IMR-90 (cell line): ENCODE measurements around the gene ASCL5. TPM values are rescaled to one million over a fixed set of nuclear protein-coding genes. Genes with fewer than 3 reads are reported as not detected.

Source experiments
- ATAC-seq: fragments of 200-7000 bp; cut with Tn5 transposase; 2 replicates; pipeline ENCODE4 v1.9.1; 2020; ENCODE audit warnings: low read depth, mild to moderate bottlenecking, moderate library complexity
- BruUV-seq: library from RNA; stranded (reverse); fragments of 400-500 nt; replicated peaks from 2 replicates; lab custom pipeline; 2021; lab: Mats Ljungman, UMichigan
- CTCF ChIA-PET: fragments of 300-600 bp; formaldehyde crosslinking; extraction: SDS; loops from one replicate; lab custom pipeline; 2021; ENCODE audit warnings: antibody characterized with exemption; lab: Yijun Ruan, JAX
- POLR2A ChIA-PET: fragments of 300-600 bp; sonication (Branson Sonifier 250); formaldehyde crosslinking; loops from one replicate; lab custom pipeline; 2022; ENCODE audit warnings: antibody characterized with exemption; ENCODE audit not compliant: unreplicated experiment; lab: Charles Lee
- DNase-seq: peaks from one replicate; pipeline ENCODE4 v3.0.0; 2013
- H2AFZ ChIP-seq: replicated peaks from 2 replicates; pipeline ENCODE3; 2013; ENCODE audit warnings: low read length, mild to moderate bottlenecking; ENCODE audit not compliant: poor library complexity
- H2AK5ac ChIP-seq: 2 replicates; pipeline ENCODE4 v1.6.1; 2013; ENCODE audit warnings: low read depth, low read length, inconsistent platforms
- H2AK9ac ChIP-seq: replicated peaks from 2 replicates; pipeline ENCODE3; 2013; ENCODE audit warnings: mild to moderate bottlenecking, low read depth, low read length, moderate library complexity; ENCODE audit not compliant: poor library complexity
- H2BK120ac ChIP-seq: 2 replicates; pipeline ENCODE4 v1.6.1; 2013; ENCODE audit warnings: low read depth, low read length, inconsistent platforms
- H2BK15ac ChIP-seq: 3 replicates; pipeline ENCODE4 v1.6.1; 2013; ENCODE audit warnings: low read depth, low read length, inconsistent platforms
- H2BK20ac ChIP-seq: 2 replicates; pipeline ENCODE4 v1.6.1; 2013; ENCODE audit warnings: low read depth, mild to moderate bottlenecking, inconsistent platforms, low read length, moderate library complexity
- H2BK5ac ChIP-seq: 2 replicates; pipeline ENCODE4 v1.6.1; 2013; ENCODE audit warnings: mild to moderate bottlenecking, low read depth, low read length, inconsistent platforms; ENCODE audit not compliant: poor library complexity, severe bottlenecking
- H3K14ac ChIP-seq: replicated peaks from 2 replicates; pipeline ENCODE4 v1.6.1; 2013; ENCODE audit warnings: low read depth, low read length, inconsistent platforms
- H3K18ac ChIP-seq: 2 replicates; pipeline ENCODE4 v1.6.1; 2013; ENCODE audit warnings: low read depth, low read length, control low read depth
- H3K23ac ChIP-seq: 2 replicates; pipeline ENCODE4 v1.6.1; 2013; ENCODE audit warnings: low read depth, low read length, inconsistent platforms
- H3K27ac ChIP-seq: 2 replicates; pipeline ENCODE4 v1.5.1; 2013; ENCODE audit warnings: mild to moderate bottlenecking, control low read depth, low read length; ENCODE audit not compliant: insufficient read depth
- H3K27me3 ChIP-seq: 2 replicates; pipeline ENCODE4 v1.6.1; 2013; ENCODE audit warnings: low read length; ENCODE audit not compliant: control insufficient read depth, insufficient read depth
- H3K36me3 ChIP-seq: 2 replicates; pipeline ENCODE4 v1.6.1; 2013; ENCODE audit warnings: low read length, mixed read lengths; ENCODE audit not compliant: control insufficient read depth, insufficient read depth
- H3K4ac ChIP-seq: 2 replicates; pipeline ENCODE4 v1.6.1; 2013; ENCODE audit warnings: low read depth, low read length, inconsistent platforms
- H3K4me1 ChIP-seq: 2 replicates; pipeline ENCODE4 v1.6.1; 2013; ENCODE audit warnings: low read length, mixed read lengths; ENCODE audit not compliant: control insufficient read depth, insufficient read depth
- H3K4me2 ChIP-seq: 2 replicates; pipeline ENCODE4 v1.6.1; 2013; ENCODE audit warnings: low read depth, mild to moderate bottlenecking, control low read depth, low read length, moderate library complexity
- H3K4me3 ChIP-seq: 2 replicates; pipeline ENCODE4 v1.5.1; 2013; ENCODE audit warnings: low read depth, mild to moderate bottlenecking, control low read depth, low read length, moderate library complexity; ENCODE audit not compliant: insufficient read depth
- H3K56ac ChIP-seq: 2 replicates; pipeline ENCODE4 v1.6.1; 2013; ENCODE audit warnings: low read length, inconsistent platforms; ENCODE audit not compliant: insufficient read depth; ENCODE audit errors: extremely low read depth
- H3K79me1 ChIP-seq, 2 experiments: 2 replicates each; pipeline ENCODE4 v1.6.1; 2013; ENCODE audit warnings: low read length in 2 of 2, inconsistent platforms in 1 of 2, low read depth in 1 of 2
- H3K9ac ChIP-seq: 2 replicates; pipeline ENCODE4 v1.6.1; 2013; ENCODE audit warnings: low read depth, low read length, control low read depth
- H3K9me1 ChIP-seq: 2 replicates; pipeline ENCODE4 v1.6.1; 2013; ENCODE audit warnings: low read length, inconsistent platforms; ENCODE audit not compliant: insufficient read depth
- H3K9me3 ChIP-seq: 2 replicates; pipeline ENCODE4 v1.6.1; 2013; ENCODE audit warnings: low read length; ENCODE audit not compliant: control insufficient read depth, insufficient read depth
- H4K20me1 ChIP-seq: 2 replicates; pipeline ENCODE4 v1.6.1; 2013; ENCODE audit warnings: low read length, inconsistent platforms; ENCODE audit not compliant: insufficient read depth
- H4K5ac ChIP-seq: 2 replicates; pipeline ENCODE4 v1.6.1; 2013; ENCODE audit warnings: mild to moderate bottlenecking, low read depth, low read length, control low read depth
- H4K8ac ChIP-seq, 2 experiments: 2 replicates each; pipeline ENCODE4 v1.6.1; 2013; ENCODE audit warnings: low read depth in 2 of 2, low read length in 2 of 2, control low read depth in 1 of 2, inconsistent platforms in 1 of 2
- H4K91ac ChIP-seq: 2 replicates; pipeline ENCODE4 v1.6.1; 2013; ENCODE audit warnings: low read depth, low read length, inconsistent platforms; ENCODE audit not compliant: insufficient read depth
- CEBPB ChIP-seq: IDR thresholded peaks from 2 replicates; pipeline ENCODE4 v1.6.1; 2012; ENCODE audit warnings: low read depth, low read length, improper control_type of control experiment
- MAFK ChIP-seq: IDR thresholded peaks from 2 replicates; pipeline ENCODE4 v1.6.1; 2012; ENCODE audit warnings: low read depth, low read length, improper control_type of control experiment
- RFX5 ChIP-seq: IDR thresholded peaks from 2 replicates; pipeline ENCODE4 v1.8.0; 2012; ENCODE audit warnings: low read depth, mild to moderate bottlenecking, low read length, moderate library complexity
- USF2 ChIP-seq: fragments of 150-350 bp; IDR thresholded peaks from 2 replicates; pipeline ENCODE4 v1.6.1; 2017; ENCODE audit warnings: mild to moderate bottlenecking, antibody characterized with exemption, low read length, low read depth
- WGBS, 2 experiments: methylation state at CpG; one replicate each; pipeline versions ENCODE4 v1.1.5 to v1.1.7; 2013; ENCODE audit warnings: missing lambda C conversion rate in 2 of 2; ENCODE audit not compliant: insufficient read length in 1 of 2; ENCODE audit errors: extremely low coverage in 2 of 2; 5-methylcytosine and 5-hydroxymethylcytosine counted together
- dilution Hi-C: fragments of 300-500 bp; cut with HindIII; formaldehyde crosslinking; loops from one replicate; pipeline ENCODE4 v1.14.3; 2018; ENCODE audit warnings: low sequenced_read_pairs; ENCODE audit not compliant: unreplicated experiment
- in situ Hi-C: fragments of 300-500 bp; cut with MboI; formaldehyde crosslinking; loops from 3 replicates; pipeline ENCODE4 v1.14.3; 2019; ENCODE audit warnings: low sequenced_read_pairs, inconsistent platforms, mixed read lengths
- intact Hi-C: fragments of 100-400 bp; cut with micrococcal nuclease; formaldehyde crosslinking; loops from 2 replicates; pipeline ENCODE4 v1.10.0; 2022
- polyA plus RNA-seq, 3 experiments: library from polyadenylated mRNA; depleted of rRNA; stranded (reverse); fragments of >200 nt; gene quantifications; 2 replicates each; pipeline ENCODE4 v1.2.3, GENCODE V29; 2012; ENCODE audit warnings: low replicate concordance in 1 of 3
- total RNA-seq: library from RNA; depleted of rRNA; stranded (reverse); fragments of >200 nt; gene quantifications from 2 replicates; pipeline ENCODE4 v1.2.3, GENCODE V29; 2012

Gene ASCL5
- total and polyA plus RNA-seq, 2 of the 4 experiments (the other 2 are of a cell fraction): not detected

- no peak overlapping the region for H4K5ac ChIP-seq
- in situ Hi-C loops (no loop called here), intact Hi-C loops (no loop called here), dilution Hi-C loops (no loop called here)
- H3K79me1 ChIP-seq: no peaks in the 10 kb centered on the region
- H3K4me1 ChIP-seq: peaks cover 2% of the 10 kb centered on the region; the same call in 1 of the 2 replicates
- H2AK5ac ChIP-seq: no peak overlapping the region
- POLR2A ChIA-PET: no interaction called here
- no peak overlapping the region for H4K8ac ChIP-seq
- H3K56ac ChIP-seq: no peak overlapping the region
- no peak overlapping the region for H2BK120ac ChIP-seq
- H3K9me3 ChIP-seq: no peaks in the 10 kb centered on the region
- no peak overlapping the region for H4K91ac ChIP-seq
- no TSS peak for BruUV-seq
- H3K4me3 ChIP-seq: no peak overlapping the region
- no peak overlapping the region for H2BK15ac ChIP-seq
- TF ChIP-seq MAFK (no peak), CEBPB (no peak), RFX5 (no peak), USF2 (no peak)
- no peak overlapping the region for H2AFZ ChIP-seq
- H3K9ac ChIP-seq: no peak overlapping the region
- H2BK5ac ChIP-seq: no peak overlapping the region
- no peak overlapping the region for H3K14ac ChIP-seq
- no peak for DNase-seq
- H4K20me1 ChIP-seq: no peaks in the 10 kb centered on the region
- no peak overlapping the region for H2AK9ac ChIP-seq
- no peak overlapping the region for H3K27ac ChIP-seq
- no peak overlapping the region for H3K4me2 ChIP-seq
- H3K27me3 ChIP-seq: peaks cover 56% of the 10 kb centered on the region
- H3K9me1 ChIP-seq: no peaks in the 10 kb centered on the region
- H2BK20ac ChIP-seq: no peak overlapping the region
- WGBS, 2 experiments: 71% methylated on average over 7 of the region's 10 CpGs; no CpG with 5 or more reads in 1 of the 2 experiments
- no peak overlapping the region for H3K4ac ChIP-seq
- CTCF ChIA-PET: no interaction called here
- no peak overlapping the region for H3K23ac ChIP-seq
- H3K18ac ChIP-seq: no peak overlapping the region
- no peaks in the 10 kb centered on the region for H3K36me3 ChIP-seq
- ATAC-seq: no peak
These were observed 16.8 kb downstream of the ASCL5 start for GRCh38 chr1:201110138-201110537.
